Progenitor cell of endocrine pancreas (in vitro differentiated cells): Measurements from ENCODE around the gene LRCH1. TPM values are rescaled to one million over a fixed set of nuclear protein-coding genes. Genes with fewer than 3 reads are reported as not detected.

ENCODE experiments used
- DNase-seq: peaks from one replicate; pipeline ENCODE4 v3.0.0; 2021; ENCODE audit warnings: low spot score; ENCODE audit not compliant: unreplicated experiment
- H3K27ac Mint-ChIP-seq: 2 replicates; pipeline ENCODE4 v1.8.0; 2021; ENCODE audit warnings: mild to moderate bottlenecking, moderate library complexity, mixed read lengths
- H3K27me3 Mint-ChIP-seq: 2 replicates; pipeline ENCODE4 v1.8.0; 2021; ENCODE audit warnings: mixed read lengths
- H3K36me3 Mint-ChIP-seq: 2 replicates; pipeline ENCODE4 v1.8.0; 2022; ENCODE audit warnings: mixed read lengths; ENCODE audit not compliant: insufficient read depth
- H3K4me1 Mint-ChIP-seq: 2 replicates; pipeline ENCODE4 v1.8.0; 2021; ENCODE audit warnings: low read depth, mixed read lengths
- H3K4me3 Mint-ChIP-seq: 2 replicates; pipeline ENCODE4 v1.8.0; 2021; ENCODE audit warnings: low read depth, mild to moderate bottlenecking, moderate library complexity, mixed read lengths
- H3K9me3 Mint-ChIP-seq: 2 replicates; pipeline ENCODE4 v1.8.0; 2021; ENCODE audit warnings: low read depth, mixed read lengths
- CTCF ChIP-seq: fragments of 200-600 bp; sonication (generic); IDR thresholded peaks from one replicate; pipeline ENCODE4 v1.5.0; 2021; ENCODE audit warnings: antibody characterized with exemption, mild to moderate bottlenecking; ENCODE audit not compliant: unreplicated experiment
- total RNA-seq: library from RNA; stranded (reverse); gene quantifications from 2 replicates; pipeline ENCODE4 v1.2.1, GENCODE V29; 2021

Gene LRCH1
- total RNA-seq, 1 donor from 2014 or later = 17.9 TPM

DNA sequence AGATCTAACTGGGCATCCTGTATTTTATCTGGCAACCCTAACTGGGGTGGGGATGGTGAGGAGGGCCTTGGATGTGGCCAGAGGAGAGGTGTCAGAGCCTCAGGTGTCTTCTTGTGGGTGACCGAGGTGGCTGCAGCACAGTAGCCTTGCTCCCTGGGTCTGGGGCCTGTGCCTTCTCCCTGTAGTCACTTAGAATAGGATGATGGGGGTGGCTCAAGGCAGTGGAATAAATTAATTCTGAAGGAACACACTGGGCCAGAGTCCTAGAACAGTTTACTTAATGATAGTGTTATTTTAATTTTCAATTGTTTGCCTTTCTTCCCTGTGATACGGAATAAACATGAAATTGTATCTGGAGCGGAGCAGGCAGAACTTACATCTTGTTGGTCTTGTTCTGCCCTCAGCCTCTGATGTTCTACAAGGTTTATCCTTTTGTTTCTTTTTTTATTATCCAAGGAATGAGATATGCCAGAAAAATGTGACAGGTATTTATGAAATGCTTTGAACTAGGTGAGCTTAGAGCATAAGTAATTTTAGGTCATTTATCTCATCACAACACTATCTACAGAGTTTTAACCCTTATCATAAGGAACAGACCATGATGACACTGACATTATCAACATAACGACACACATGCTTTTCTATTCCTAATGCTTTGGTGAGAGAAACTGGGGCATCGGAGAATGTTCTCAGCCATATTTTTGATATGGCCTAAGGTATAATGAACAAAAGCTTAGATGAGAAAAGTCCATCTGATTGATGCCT lies 51.4 kb downstream of the LRCH1 start:
- no peak for DNase-seq
- Mint-ChIP-seq H3K36me3 (no peaks in the 10 kb centered on the region), H3K9me3 (no peaks in the 10 kb centered on the region), H3K27me3 (no peaks in the 10 kb centered on the region), H3K4me1 (peaks cover 44% of the 10 kb centered on the region), H3K4me3 (no peak overlapping the region), H3K27ac (no peak overlapping the region)
- no peak for TF ChIP-seq CTCF

DNA sequence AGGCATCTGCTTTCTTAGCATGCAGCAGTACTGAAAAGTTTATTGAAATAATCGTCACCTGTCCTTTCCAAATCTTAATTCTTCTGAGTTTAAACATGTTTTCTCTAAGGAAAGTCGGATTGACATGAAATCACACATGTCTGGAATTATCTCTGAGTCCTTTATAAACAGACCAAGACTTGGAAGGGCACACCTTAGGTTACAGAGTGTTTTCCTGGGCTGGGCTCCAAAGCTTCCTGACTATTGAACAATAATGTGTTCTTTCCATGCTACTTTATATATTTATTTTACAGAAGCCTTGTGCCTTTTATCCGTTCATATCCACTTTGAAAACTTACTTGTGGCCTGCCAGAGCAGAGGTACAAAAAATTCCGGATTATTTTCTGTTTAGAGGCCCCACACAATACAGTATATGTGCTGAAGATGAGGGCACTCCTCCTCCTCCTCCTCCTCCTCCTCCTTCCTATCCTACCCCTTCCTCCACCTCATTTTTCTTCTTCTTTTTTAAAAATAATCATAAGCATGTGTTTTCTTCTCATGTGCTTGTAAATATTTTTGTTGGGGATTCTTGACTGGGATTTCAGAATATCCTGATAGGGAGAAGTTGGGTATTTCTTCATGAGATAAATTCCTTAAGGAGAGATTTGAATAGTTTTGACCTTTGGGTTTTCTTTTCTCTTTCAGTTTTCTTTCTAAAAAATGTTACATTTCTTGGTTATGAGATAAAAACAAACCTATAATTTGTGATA lies 52.3 kb downstream of the LRCH1 start:
- TF ChIP-seq CTCF = no peak
- H3K9me3 Mint-ChIP-seq = no peaks in the 10 kb centered on the region
- H3K27ac Mint-ChIP-seq = no peak overlapping the region
- no peak for DNase-seq
- no peaks in the 10 kb centered on the region for H3K27me3 Mint-ChIP-seq
- H3K4me1 Mint-ChIP-seq = peaks cover 47% of the 10 kb centered on the region
- H3K4me3 Mint-ChIP-seq = no peak overlapping the region
- H3K36me3 Mint-ChIP-seq = no peaks in the 10 kb centered on the region

GRCh38 chr13:46605825-46606554 lies 53.0 kb downstream of the LRCH1 start:
- no peak for DNase-seq
- Mint-ChIP-seq H3K27ac (no peak overlapping the region), H3K36me3 (no peaks in the 10 kb centered on the region), H3K4me1 (peaks cover 40% of the 10 kb centered on the region), H3K27me3 (no peaks in the 10 kb centered on the region), H3K4me3 (no peak overlapping the region), H3K9me3 (no peaks in the 10 kb centered on the region)
- no peak for TF ChIP-seq CTCF

DNA sequence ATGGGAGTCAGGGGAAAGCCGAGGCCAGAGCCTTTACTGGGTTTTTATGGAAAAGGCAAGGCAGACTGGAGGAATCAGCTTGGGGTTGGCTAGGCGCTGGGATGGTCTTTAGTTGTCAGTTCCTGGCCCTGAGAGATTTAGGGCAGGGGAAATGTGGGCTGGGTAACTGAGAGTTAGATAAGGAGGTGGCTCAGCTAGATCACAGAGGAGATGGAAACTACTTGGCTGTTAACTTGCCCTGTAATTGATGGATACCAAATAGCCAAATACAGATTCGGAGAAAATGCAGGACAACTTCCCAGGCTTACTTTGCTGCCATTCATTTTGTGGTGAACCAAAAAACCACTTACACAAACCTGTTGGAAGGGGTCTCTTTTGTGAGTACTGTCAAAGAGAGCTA lies 54.0 kb downstream of the LRCH1 start:
- no peak for TF ChIP-seq CTCF
- peak overlapping the region; percentile 77 for H3K27ac Mint-ChIP-seq
- H3K4me1 Mint-ChIP-seq = peaks cover 38% of the 10 kb centered on the region

More for the DNA sequence above, 54.0 kb downstream of the LRCH1 start:
- no peak for DNase-seq
- Mint-ChIP-seq H3K4me3 (no peak overlapping the region), H3K27me3 (no peaks in the 10 kb centered on the region), H3K9me3 (no peaks in the 10 kb centered on the region), H3K36me3 (no peaks in the 10 kb centered on the region)
